ENCODE data around the gene CELF2.

- no peak for TF ChIP-seq POLR2AphosphoS5 (IDR thresholded peaks at IDR 0.05)
- no peak for TF ChIP-seq CTCF (IDR thresholded peaks at IDR 0.05)
- TF ChIP-seq EP300 (IDR thresholded peaks at IDR 0.05), result no peak
Measured at GRCh38 chr10:11096422-11096821, 78.8 kb downstream of the CELF2 start.

All from sigmoid colon (tissue), 4 donors.